NCI-H226 (cell line): ENCODE results near the gene SPATA7.
"Not testable (repeated sequence)": the region's sequence is repeated elsewhere in the genome, so short reads cannot be mapped to it uniquely, and the experiment has no call there.

ENCODE experiments used
- DNase-seq: peaks from one replicate; pipeline ENCODE4 v3.0.0-alpha.2; 2015

The SPATA7 gene

GRCh38 chr14:88385212-88386101 lies at the start of gene SPATA7:
SPATA7 (plus strand) TSS chr14:88385657; CDS start chr14:88385819, 162 bp downstream.
- peak; percentile 68 for DNase-seq

GRCh38 chr14:88340357-88340756 lies 45.1 kb upstream of the SPATA7 start:
- DNase-seq, result no peak

GRCh38 chr14:88342980-88343379 lies 42.5 kb upstream of the SPATA7 start:
- DNase-seq, result no peak

- DNase-seq, result no peak
Measured at GRCh38 chr14:88346048-88346639, 39.3 kb upstream of the SPATA7 start.

- no peak for DNase-seq
Measured at GRCh38 chr14:88348546-88348945, 36.9 kb upstream of the SPATA7 start.

GRCh38 chr14:88351966-88352691 lies 33.3 kb upstream of the SPATA7 start:
- no peak for DNase-seq

- DNase-seq, result no peak
Measured at GRCh38 chr14:88352698-88353097, 32.8 kb upstream of the SPATA7 start.

- no peak for DNase-seq
Measured at GRCh38 chr14:88354358-88354757, 31.1 kb upstream of the SPATA7 start.

- DNase-seq, result no peak
Measured at GRCh38 chr14:88359500-88359899, 26.0 kb upstream of the SPATA7 start.

- DNase-seq, result no peak
Measured at GRCh38 chr14:88363644-88364043, 21.8 kb upstream of the SPATA7 start.

- no peak for DNase-seq
Measured at GRCh38 chr14:88364710-88365413, 20.6 kb upstream of the SPATA7 start.

GRCh38 chr14:88369496-88369895 lies 16.0 kb upstream of the SPATA7 start:
- no peak for DNase-seq

- no peak for DNase-seq
Measured at GRCh38 chr14:88379706-88380343, 5.6 kb upstream of the SPATA7 start.

GRCh38 chr14:88380405-88380804 lies 5.1 kb upstream of the SPATA7 start:
- no peak for DNase-seq

GRCh38 chr14:88381634-88382033 lies 3.8 kb upstream of the SPATA7 start:
- not testable (repeated sequence) for DNase-seq

- DNase-seq, result no peak
Measured at GRCh38 chr14:88384718-88385117, 739 bp upstream of the SPATA7 start.

GRCh38 chr14:88386256-88386794 lies 868 bp downstream of the SPATA7 start:
- no peak for DNase-seq

- DNase-seq, result no peak
Measured at GRCh38 chr14:88388741-88389282, 3.4 kb downstream of the SPATA7 start.

- DNase-seq, result no peak
Measured at GRCh38 chr14:88392609-88393008, 7.2 kb downstream of the SPATA7 start.

- DNase-seq, result no peak
Measured at GRCh38 chr14:88411039-88411438, 25.6 kb downstream of the SPATA7 start.

- no peak for DNase-seq
Measured at GRCh38 chr14:88417594-88417993, 32.1 kb downstream of the SPATA7 start.

GRCh38 chr14:88420187-88420586 lies 34.7 kb downstream of the SPATA7 start:
- DNase-seq, result no peak
